BE2C (cell line): ENCODE data around the gene NEDD9.

Source experiments
- DNase-seq: peaks from one replicate; pipeline ENCODE4 v3.0.0-alpha.2; 2020
- H3K27me3 ChIP-seq: fragments of 250-450 bp; sonication (Bioruptor Pico); 2 replicates; pipeline ENCODE4 v1.5.1; 2020; ENCODE audit warnings: mild to moderate bottlenecking
- H3K36me3 ChIP-seq: fragments of 250-450 bp; sonication (Bioruptor Pico); 2 replicates; pipeline ENCODE4 v1.5.1; 2020; ENCODE audit warnings: mild to moderate bottlenecking
- H3K4me1 ChIP-seq: fragments of 250-450 bp; sonication (Bioruptor Pico); 2 replicates; pipeline ENCODE4 v1.5.1; 2020
- H3K4me3 ChIP-seq: 2 replicates; pipeline ENCODE4 v1.5.1; 2011; ENCODE audit warnings: low read depth, low read length
- H3K9me3 ChIP-seq: fragments of 250-450 bp; sonication (Bioruptor Pico); 2 replicates; pipeline ENCODE4 v1.5.1; 2020
- CTCF ChIP-seq: IDR thresholded peaks from 2 replicates; pipeline ENCODE4 v1.5.1; 2012; ENCODE audit warnings: mild to moderate bottlenecking, low read depth, low read length

NEDD9 gene

GRCh38 chr6:11197850-11198249 is 34.6 kb downstream of the NEDD9 start:
- no peaks in the 10 kb centered on the region for H3K9me3 ChIP-seq
- no peaks in the 10 kb centered on the region for H3K4me1 ChIP-seq
- DNase-seq: no peak
- H3K27me3 ChIP-seq: no peaks in the 10 kb centered on the region
- no peak overlapping the region for H3K4me3 ChIP-seq
- no peak for TF ChIP-seq CTCF
- H3K36me3 ChIP-seq: no peaks in the 10 kb centered on the region

GRCh38 chr6:11197175-11197536 is 35.3 kb downstream of the NEDD9 start:
- Histone ChIP-seq H3K27me3 (no peaks in the 10 kb centered on the region), H3K36me3 (no peaks in the 10 kb centered on the region), H3K4me1 (no peaks in the 10 kb centered on the region), H3K9me3 (no peaks in the 10 kb centered on the region), H3K4me3 (no peak overlapping the region)
- no peak for DNase-seq
- TF ChIP-seq CTCF: no peak

GRCh38 chr6:11196511-11197174 is 35.8 kb downstream of the NEDD9 start:
- Histone ChIP-seq H3K36me3 (no peaks in the 10 kb centered on the region), H3K4me3 (no peak overlapping the region), H3K9me3 (no peaks in the 10 kb centered on the region), H3K4me1 (no peaks in the 10 kb centered on the region), H3K27me3 (no peaks in the 10 kb centered on the region)
- DNase-seq: no peak
- no peak for TF ChIP-seq CTCF

DNA sequence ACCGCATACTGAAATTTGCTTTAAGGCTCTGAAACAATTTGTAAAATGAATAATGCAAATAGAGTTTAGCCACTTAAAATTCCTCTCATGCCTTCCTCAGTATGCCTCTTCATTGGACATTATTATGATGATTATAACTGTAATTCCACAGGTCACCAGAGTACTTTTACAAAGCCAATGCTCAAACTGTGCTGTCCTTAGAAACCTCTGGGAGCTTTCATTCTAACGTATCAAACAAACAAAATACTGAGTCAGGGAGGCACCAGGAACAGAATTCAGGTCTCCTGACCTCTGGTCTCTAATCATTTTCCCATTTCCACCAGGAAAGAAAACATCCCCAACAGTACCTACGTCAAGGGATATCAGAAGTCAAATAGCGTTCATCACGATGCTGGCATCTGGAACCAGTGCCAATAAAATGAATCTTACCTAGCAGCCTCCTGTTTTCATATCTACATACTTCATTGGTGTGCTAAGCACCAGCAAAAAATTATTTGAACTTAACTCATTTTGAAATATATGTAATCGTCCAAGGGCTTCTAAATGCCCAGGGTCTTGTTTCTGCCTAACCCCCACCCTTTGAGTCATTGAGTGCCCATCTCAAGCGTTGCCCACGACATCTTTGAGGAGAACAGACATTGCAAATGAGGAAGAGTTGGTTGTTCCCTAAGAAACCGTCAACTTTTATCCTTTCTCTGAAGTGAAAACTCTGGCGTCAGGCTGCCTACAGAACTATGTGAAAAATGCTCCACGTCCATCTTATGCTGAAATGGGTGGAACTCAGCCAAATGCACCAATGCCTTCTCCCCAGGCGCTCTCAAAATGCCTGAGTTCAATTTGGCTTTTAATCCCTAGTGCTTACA is 37.9 kb downstream of the NEDD9 start:
- no peaks in the 10 kb centered on the region for H3K4me1 ChIP-seq
- no peak for TF ChIP-seq CTCF
- H3K4me3 ChIP-seq: no peak overlapping the region
- no peaks in the 10 kb centered on the region for H3K9me3 ChIP-seq
- no peak for DNase-seq
- H3K27me3 ChIP-seq: no peaks in the 10 kb centered on the region
- no peaks in the 10 kb centered on the region for H3K36me3 ChIP-seq

DNA sequence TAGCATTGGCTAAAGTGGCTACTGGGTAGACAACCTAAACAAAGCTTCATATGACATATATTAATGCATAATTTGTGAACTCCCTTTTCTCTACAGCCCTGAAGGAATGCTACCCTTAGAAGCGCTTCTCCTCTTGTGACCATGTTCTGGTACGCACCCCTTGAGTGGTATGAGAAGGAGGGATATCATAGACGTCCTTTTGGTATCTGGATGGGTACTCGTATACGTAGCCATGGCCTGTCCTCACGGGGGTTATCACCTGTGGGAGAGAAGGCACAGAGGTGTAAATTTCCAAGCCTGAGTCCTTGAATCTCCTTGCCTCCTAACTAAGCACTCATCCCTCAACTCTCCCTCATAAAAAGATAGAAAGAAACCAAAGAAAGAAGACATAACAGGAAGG is 39.0 kb downstream of the NEDD9 start:
- no peaks in the 10 kb centered on the region for H3K27me3 ChIP-seq
- no peak overlapping the region for H3K4me3 ChIP-seq
- TF ChIP-seq CTCF: no peak
- no peaks in the 10 kb centered on the region for H3K9me3 ChIP-seq
- H3K36me3 ChIP-seq: no peaks in the 10 kb centered on the region
- no peaks in the 10 kb centered on the region for H3K4me1 ChIP-seq
- no peak for DNase-seq

GRCh38 chr6:11192167-11192566 is 40.3 kb downstream of the NEDD9 start:
- H3K36me3 ChIP-seq: no peaks in the 10 kb centered on the region
- no peak overlapping the region for H3K4me3 ChIP-seq
- no peak for DNase-seq

More at GRCh38 chr6:11192167-11192566, 40.3 kb downstream of the NEDD9 start:
- H3K9me3 ChIP-seq: no peaks in the 10 kb centered on the region
- H3K27me3 ChIP-seq: no peaks in the 10 kb centered on the region
- TF ChIP-seq CTCF: no peak
- H3K4me1 ChIP-seq: no peaks in the 10 kb centered on the region
